Stomach (tissue), 9 donors: ENCODE measurements around the gene VIT. TPM values are rescaled to one million over a fixed set of nuclear protein-coding genes. Genes with fewer than 3 reads are reported as not detected.

Experiments
- DNase-seq, 2 donors: peaks; one replicate each; pipeline versions ENCODE4 v3.0.0 to v3.0.0-alpha.2; 2013 to 2019
- H3K27ac ChIP-seq, 5 donors: fragments of 200-600 bp in 4 of 5; sonication (generic) in 4 of 5; one replicate each; pipeline ENCODE4 v1.5.1; 2013 to 2019; ENCODE audit warnings: mild to moderate bottlenecking in 1 of 5, moderate library complexity in 1 of 5
- H3K27me3 ChIP-seq, 3 donors: fragments of 200-600 bp; sonication (generic); one replicate each; pipeline ENCODE4 v1.5.1; 2017 to 2019; ENCODE audit warnings: mixed run types in 1 of 3
- H3K36me3 ChIP-seq, 4 donors: fragments of 200-600 bp; sonication (generic); 1 replicate in 3 of 4; 2 replicates in 1 of 4; pipeline ENCODE4 v1.5.1; 2016 to 2019
- H3K4me1 ChIP-seq, 4 donors: fragments of 200-600 bp; sonication (generic); one replicate each; pipeline ENCODE4 v1.5.1; 2016 to 2019
- H3K4me3 ChIP-seq, 4 donors: fragments of 200-600 bp; sonication (generic) in 3 of 4; one replicate each; pipeline ENCODE4 v1.5.1; 2016 to 2019; ENCODE audit warnings: mild to moderate bottlenecking in 1 of 4
- H3K9me3 ChIP-seq, 4 donors: fragments of 200-600 bp; sonication (generic); one replicate each; pipeline ENCODE4 v1.5.1; 2016 to 2019
- EP300 ChIP-seq: sonication (generic); formaldehyde crosslinking; IDR thresholded peaks from one replicate; pipeline ENCODE4 v1.6.1; 2017; ENCODE audit warnings: antibody characterized with exemption
- POLR2A ChIP-seq, 4 donors: fragments of 450-650 bp; IDR thresholded peaks; one replicate each; pipeline ENCODE4 v1.6.1; 2016; ENCODE audit warnings: antibody characterized with exemption in 4 of 4, control low read depth in 2 of 4, mild to moderate bottlenecking in 1 of 4, moderate library complexity in 1 of 4
- POLR2AphosphoS5 ChIP-seq, 3 donors: sonication (generic); formaldehyde crosslinking; IDR thresholded peaks; one replicate each; pipeline ENCODE4 v1.6.1; 2016; ENCODE audit warnings: antibody characterized with exemption in 3 of 3
- WGBS, 5 donors: extraction: QIAGEN DNeasy Blood & Tissue Kit in 3 of 5; methylation state at CpG; one replicate each; pipeline versions ENCODE4 v1.1.5 to v1.1.7; 2013 to 2018; 5-methylcytosine and 5-hydroxymethylcytosine counted together
- intact Hi-C: fragments of 100-400 bp; cut with DNase I; formaldehyde crosslinking; loops from one replicate; pipeline ENCODE4 v1.15.1; 2023; ENCODE audit warnings: low total_unique reads
- polyA plus RNA-seq, 3 donors: library from polyadenylated mRNA; stranded (reverse); fragments of 200-250 nt; gene quantifications; one replicate each; pipeline ENCODE4 v1.2.3, GENCODE V29; 2013
- total RNA-seq, 5 donors: library from RNA; depleted of rRNA; stranded (reverse); fragments of >200 nt; gene quantifications; one replicate each; pipeline versions ENCODE4 v1.1.0 to v1.2.3, GENCODE V29; 2014 to 2016
- TF ChIP-seq, protein P1 (sequence below), 7 experiments: fragments of 450-650 bp in 4 of 7; fragments of 200-600 bp in 3 of 7; sonication (generic) in 3 of 7; IDR thresholded peaks; one replicate each; pipeline ENCODE4 v1.5.1; 2016 to 2019; ENCODE audit warnings: antibody characterized with exemption in 7 of 7, control low read depth in 2 of 7, mild to moderate bottlenecking in 1 of 7
- donor health status: healthy with polysubstance abuse.
- donor health status: Bipolar disorder and iron deficiency.
- donor health status: healthy.

VIT gene
- total and polyA plus RNA-seq, 8 donors, result 0.12 to 9.1 (median 2.0) TPM; not detected in 2

DNA sequence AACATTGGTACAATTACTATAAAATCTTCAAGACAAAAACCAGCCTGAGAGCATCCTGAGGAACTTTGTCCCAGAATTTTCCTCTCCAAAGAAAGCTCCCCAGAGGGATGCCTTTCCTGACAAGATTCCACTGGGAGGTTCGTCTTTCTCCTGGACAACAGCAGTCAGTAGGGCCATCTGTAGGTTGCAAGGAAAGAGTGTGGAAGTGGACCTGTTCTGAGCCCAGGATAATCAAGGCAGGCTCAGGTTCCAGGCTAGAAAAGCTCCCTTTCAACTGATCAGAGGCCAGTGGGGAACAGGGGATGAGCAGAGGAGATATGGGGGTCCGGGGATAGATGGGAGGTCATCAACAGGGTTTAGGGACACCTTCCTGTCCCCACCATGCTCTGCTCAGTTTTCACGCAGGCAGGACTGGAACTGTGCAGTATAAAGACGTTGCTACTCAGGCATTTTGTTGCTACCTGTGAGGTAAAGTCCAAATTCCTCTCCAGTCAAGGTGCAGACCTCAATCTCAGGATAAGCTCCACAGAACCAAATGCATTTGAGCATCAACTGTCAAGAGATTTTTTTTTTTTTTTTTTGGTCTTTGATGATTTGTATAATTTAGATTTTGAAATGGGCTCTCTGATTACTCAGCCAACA lies 143.6 kb downstream of the VIT start:
- Histone ChIP-seq H3K27ac (no peak overlapping the region), H3K4me3 (no peak overlapping the region), H3K27me3 (no peaks in the 10 kb centered on the region), H3K9me3 (no peaks in the 10 kb centered on the region), H3K4me1 (no peaks in the 10 kb centered on the region), H3K36me3 (peaks cover 0 to 15% (median 3%) of the 10 kb centered on the region in 4 donors)
- intact Hi-C loops, result no loop called here
- TF ChIP-seq POLR2A (IDR thresholded peaks at IDR 0.05) (no peak), POLR2AphosphoS5 (IDR thresholded peaks at IDR 0.05) (no peak), EP300 (no peak)
- TF ChIP-seq, protein P1, sequence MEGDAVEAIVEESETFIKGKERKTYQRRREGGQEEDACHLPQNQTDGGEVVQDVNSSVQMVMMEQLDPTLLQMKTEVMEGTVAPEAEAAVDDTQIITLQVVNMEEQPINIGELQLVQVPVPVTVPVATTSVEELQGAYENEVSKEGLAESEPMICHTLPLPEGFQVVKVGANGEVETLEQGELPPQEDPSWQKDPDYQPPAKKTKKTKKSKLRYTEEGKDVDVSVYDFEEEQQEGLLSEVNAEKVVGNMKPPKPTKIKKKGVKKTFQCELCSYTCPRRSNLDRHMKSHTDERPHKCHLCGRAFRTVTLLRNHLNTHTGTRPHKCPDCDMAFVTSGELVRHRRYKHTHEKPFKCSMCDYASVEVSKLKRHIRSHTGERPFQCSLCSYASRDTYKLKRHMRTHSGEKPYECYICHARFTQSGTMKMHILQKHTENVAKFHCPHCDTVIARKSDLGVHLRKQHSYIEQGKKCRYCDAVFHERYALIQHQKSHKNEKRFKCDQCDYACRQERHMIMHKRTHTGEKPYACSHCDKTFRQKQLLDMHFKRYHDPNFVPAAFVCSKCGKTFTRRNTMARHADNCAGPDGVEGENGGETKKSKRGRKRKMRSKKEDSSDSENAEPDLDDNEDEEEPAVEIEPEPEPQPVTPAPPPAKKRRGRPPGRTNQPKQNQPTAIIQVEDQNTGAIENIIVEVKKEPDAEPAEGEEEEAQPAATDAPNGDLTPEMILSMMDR (IDR thresholded peaks at IDR 0.05), result no peak
- DNase-seq, result no peak
- WGBS, 5 donors, result 74 to 85% (median 79%) methylated on average over 4 of the region's 4 CpGs

DNA sequence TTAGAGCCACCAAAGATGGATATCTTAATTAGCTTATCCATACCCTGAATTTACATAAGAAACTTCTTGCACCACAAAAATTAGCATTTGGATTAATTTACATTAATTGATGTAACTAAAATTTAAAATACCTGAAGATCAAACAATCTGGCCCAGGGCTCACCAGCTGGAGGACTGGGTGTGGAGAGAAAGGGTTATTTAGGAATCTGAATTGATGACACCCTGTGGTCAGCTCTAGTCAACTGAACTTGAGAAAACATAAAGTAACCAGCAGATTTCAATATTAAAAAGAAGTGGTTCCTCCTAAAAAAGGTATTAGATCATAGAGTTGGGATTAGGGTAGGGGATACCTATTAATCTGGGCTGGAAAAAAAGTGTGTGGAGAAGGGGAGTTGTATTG lies 147.3 kb downstream of the VIT start:
- Histone ChIP-seq H3K9me3 (no peaks in the 10 kb centered on the region), H3K27me3 (no peaks in the 10 kb centered on the region), H3K4me3 (no peak overlapping the region), H3K4me1 (no peaks in the 10 kb centered on the region), H3K27ac (no peak overlapping the region), H3K36me3 (peaks cover 0 to 34% (median 21%) of the 10 kb centered on the region in 4 donors)
- TF ChIP-seq EP300, result no peak
- no peak for DNase-seq
- intact Hi-C loops, result no loop called here

DNA sequence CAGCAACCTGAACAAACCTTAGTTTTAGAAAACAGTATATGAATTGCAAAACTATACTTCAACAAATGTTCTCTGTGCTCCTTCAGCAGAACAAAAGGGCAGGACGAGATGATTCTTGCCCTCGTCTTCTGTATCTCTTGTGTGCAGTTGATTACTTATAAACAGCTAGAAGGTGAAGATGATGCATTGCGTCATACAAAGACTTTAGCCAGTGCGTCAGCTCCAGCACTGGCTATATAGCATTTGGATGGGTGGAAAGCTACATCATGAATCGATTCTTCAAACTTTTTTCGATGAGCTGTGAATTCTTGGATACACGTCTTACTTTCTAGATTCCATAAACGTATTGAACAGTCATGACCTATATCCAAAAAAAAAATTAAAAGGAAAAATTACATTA lies 152.8 kb downstream of the VIT start:
- Histone ChIP-seq H3K4me1 (no peaks in the 10 kb centered on the region), H3K4me3 (no peak overlapping the region), H3K9me3 (no peaks in the 10 kb centered on the region), H3K27ac (no peak overlapping the region), H3K27me3 (no peaks in the 10 kb centered on the region), H3K36me3 (peaks cover 0 to 65% (median 48%) of the 10 kb centered on the region in 4 donors)
- intact Hi-C loops, result no loop called here
- TF ChIP-seq, protein P1 (IDR thresholded peaks at IDR 0.05), result no peak
- TF ChIP-seq EP300, result no peak
- DNase-seq, result no peak
- WGBS, 5 donors, result 96 to 98% (median 97%) methylated on average over 8 of the region's 8 CpGs

DNA sequence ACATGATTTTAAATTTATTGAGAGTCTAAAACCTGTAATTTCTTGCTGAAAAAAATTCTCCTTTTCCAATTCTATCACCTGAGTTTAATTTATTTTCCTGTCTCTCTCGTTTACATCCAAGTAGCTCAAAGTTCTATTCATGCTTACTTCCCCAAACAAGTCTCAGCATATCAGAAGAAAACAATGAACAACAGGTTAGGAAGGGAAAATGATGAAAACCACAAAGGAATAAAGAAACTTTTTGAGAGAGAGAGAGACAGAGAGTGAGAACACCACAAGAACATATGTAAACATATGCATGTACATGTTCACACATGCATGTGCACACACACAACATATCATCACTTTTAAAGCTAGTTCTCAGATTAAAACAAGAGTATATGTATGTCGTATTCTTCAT lies 157.7 kb downstream of the VIT start:
- no peak for DNase-seq
- TF ChIP-seq, protein P1 (IDR thresholded peaks at IDR 0.05), result no peak
- TF ChIP-seq EP300 (no peak), POLR2A (IDR thresholded peaks at IDR 0.05) (no peak), POLR2AphosphoS5 (IDR thresholded peaks at IDR 0.05) (no peak)
- Histone ChIP-seq H3K4me3 (no peak overlapping the region), H3K36me3 (peaks cover 11 to 83% (median 73%) of the 10 kb centered on the region in 4 donors), H3K27ac (no peak overlapping the region), H3K4me1 (no peaks in the 10 kb centered on the region), H3K9me3 (no peaks in the 10 kb centered on the region), H3K27me3 (no peaks in the 10 kb centered on the region)
- 77 to 84% (median 79%) methylated on average over 2 of the region's 2 CpGs for WGBS, 5 donors
- intact Hi-C loops, result no loop called here

DNA sequence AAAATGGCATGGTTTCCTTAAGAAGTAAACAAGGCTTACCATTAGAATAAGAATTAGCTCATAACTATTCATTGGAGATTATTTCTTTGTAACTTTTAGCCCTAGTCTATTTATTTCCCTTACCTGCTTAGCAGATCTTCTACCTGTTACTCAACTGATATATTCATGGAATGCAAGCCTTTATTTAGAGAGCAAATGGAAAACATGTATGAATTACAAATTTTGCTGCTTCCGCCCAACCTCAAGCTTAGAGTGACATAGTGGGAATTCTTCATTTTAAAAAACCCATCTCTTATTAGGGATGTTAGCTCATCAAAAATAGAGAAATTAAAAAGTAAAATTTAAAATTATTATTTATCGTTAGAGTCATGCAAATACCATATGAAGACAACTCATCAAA lies 158.9 kb downstream of the VIT start:
- intact Hi-C loops, result no loop called here
- Histone ChIP-seq H3K36me3 (peaks cover 11 to 83% (median 69%) of the 10 kb centered on the region in 4 donors), H3K27ac (no peak overlapping the region), H3K9me3 (no peaks in the 10 kb centered on the region), H3K4me1 (no peaks in the 10 kb centered on the region), H3K4me3 (no peak overlapping the region), H3K27me3 (no peaks in the 10 kb centered on the region)
- no peak for DNase-seq
- TF ChIP-seq POLR2A (IDR thresholded peaks at IDR 0.05) (no peak), EP300 (no peak), POLR2AphosphoS5 (IDR thresholded peaks at IDR 0.05) (no peak)
- TF ChIP-seq, protein P1 (IDR thresholded peaks at IDR 0.05), result no peak
- WGBS, 5 donors, result 96 to 100% (median 97%) methylated on average over 2 of the region's 2 CpGs
